ENCODE results near the gene SORCS3.
"Not testable (repeated sequence)": the region's sequence is repeated elsewhere in the genome, so short reads cannot be mapped to it uniquely, and the experiment has no call there.

The SORCS3 gene

DNA sequence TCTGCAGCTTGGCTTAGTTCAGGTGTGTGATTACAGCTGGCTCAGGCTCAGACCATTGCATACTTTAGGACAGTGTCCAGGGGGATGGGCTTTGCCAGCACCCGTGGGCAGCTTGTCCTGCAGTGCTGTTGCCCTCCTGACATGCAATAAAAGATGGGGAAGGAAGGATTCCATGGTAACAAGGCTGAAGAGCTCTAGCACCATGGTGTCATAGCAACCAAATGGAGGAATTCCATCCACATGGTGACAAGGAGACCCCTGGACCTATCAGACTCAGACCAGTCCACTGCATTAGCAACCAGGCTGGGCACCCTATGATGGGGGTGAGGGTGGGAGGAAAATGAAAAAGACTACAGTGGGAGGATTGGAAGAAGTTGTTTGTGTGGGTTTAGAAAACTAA lies 49.9 kb downstream of the SORCS3 start:
- Histone ChIP-seq H3K4me3 (ENCODE audit: low read length) (no peak overlapping the region), H3K79me2 (ENCODE audit: low read length) (no peaks in the 10 kb centered on the region), H4K20me1 (ENCODE audit: insufficient read depth, low read length) (no peaks in the 10 kb centered on the region), H3K36me3 (replicated peaks; ENCODE audit: insufficient read depth, low read length) (no peaks in the 10 kb centered on the region), H2AFZ (ENCODE audit: low read length) (no peak overlapping the region), H3K9me3 (replicated peaks; ENCODE audit: insufficient read depth, low read length) (no peaks in the 10 kb centered on the region), H3K27me3 (replicated peaks; ENCODE audit: insufficient read depth, low read length) (no peaks in the 10 kb centered on the region), H3K9me2 (replicated peaks; ENCODE audit: insufficient read depth, low read length) (no peaks in the 10 kb centered on the region), H3K4me2 (ENCODE audit: low read depth, low read length) (no peak overlapping the region), H3F3A (ENCODE audit: insufficient read depth, low read length) (no peaks in the 10 kb centered on the region), H3K4me1 (ENCODE audit: low read length) (no peaks in the 10 kb centered on the region), H3K27ac (ENCODE audit: low read length) (no peak overlapping the region), H3K9ac (ENCODE audit: low read length) (no peak overlapping the region)
- no peak for DNase-seq
- no peak for TF ChIP-seq EZH2 (optimal IDR thresholded peaks at IDR 0.05; ENCODE audit: low read depth, low read length)
- TF ChIP-seq EZH2phosphoT487 (IDR thresholded peaks at IDR 0.05; ENCODE audit: low read length) = no peak
- TF ChIP-seq CTCF (IDR thresholded peaks at IDR 0.05; ENCODE audit: low read length) = no peak

- Histone ChIP-seq H3K36me3 (replicated peaks; ENCODE audit: insufficient read depth, low read length) (no peaks in the 10 kb centered on the region), H3K9ac (ENCODE audit: low read length) (no peak overlapping the region), H3K9me3 (replicated peaks; ENCODE audit: insufficient read depth, low read length) (no peaks in the 10 kb centered on the region), H3F3A (ENCODE audit: insufficient read depth, low read length) (no peaks in the 10 kb centered on the region), H3K9me2 (replicated peaks; ENCODE audit: insufficient read depth, low read length) (no peaks in the 10 kb centered on the region), H4K20me1 (ENCODE audit: insufficient read depth, low read length) (no peaks in the 10 kb centered on the region), H2AFZ (ENCODE audit: low read length) (no peak overlapping the region), H3K4me1 (ENCODE audit: low read length) (no peaks in the 10 kb centered on the region), H3K27me3 (replicated peaks; ENCODE audit: insufficient read depth, low read length) (no peaks in the 10 kb centered on the region), H3K79me2 (ENCODE audit: low read length) (no peaks in the 10 kb centered on the region), H3K4me3 (ENCODE audit: low read length) (no peak overlapping the region), H3K27ac (ENCODE audit: low read length) (no peak overlapping the region), H3K4me2 (ENCODE audit: low read depth, low read length) (no peak overlapping the region)
- TF ChIP-seq EZH2phosphoT487 (IDR thresholded peaks at IDR 0.05; ENCODE audit: low read length) = no peak
- TF ChIP-seq EZH2 (optimal IDR thresholded peaks at IDR 0.05; ENCODE audit: low read depth, low read length) = no peak
- TF ChIP-seq CTCF (IDR thresholded peaks at IDR 0.05; ENCODE audit: low read length) = no peak
- no peak for DNase-seq
Observed at GRCh38 chr10:104694074-104694473, 53.0 kb downstream of the SORCS3 start.

DNA sequence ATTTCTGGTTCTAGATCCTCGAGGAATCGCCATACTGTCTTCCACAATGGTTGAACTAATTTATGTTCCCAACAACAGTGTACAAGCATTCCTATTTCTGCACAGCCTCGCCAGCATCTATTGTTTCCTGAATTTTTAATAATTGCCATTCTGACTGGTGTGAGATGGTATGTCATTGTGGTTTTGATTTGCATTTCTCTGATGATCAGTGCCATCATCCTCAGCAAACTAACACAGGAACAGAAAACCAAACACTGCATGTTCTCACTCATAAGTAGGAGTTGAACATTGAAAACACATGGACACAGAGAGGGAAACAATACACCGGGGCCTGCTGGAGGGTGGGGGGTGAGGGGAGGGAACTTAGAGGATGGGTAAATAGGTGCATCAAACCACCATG lies 62.2 kb downstream of the SORCS3 start:
- not testable (repeated sequence) for H3F3A ChIP-seq (ENCODE audit: insufficient read depth, low read length); H3K9me3 ChIP-seq (replicated peaks; ENCODE audit: insufficient read depth, low read length); H3K79me2 ChIP-seq (ENCODE audit: low read length); H4K20me1 ChIP-seq (ENCODE audit: insufficient read depth, low read length); H3K4me3 ChIP-seq (ENCODE audit: low read length); H3K9ac ChIP-seq (ENCODE audit: low read length); H3K27me3 ChIP-seq (replicated peaks; ENCODE audit: insufficient read depth, low read length); H2AFZ ChIP-seq (ENCODE audit: low read length); H3K27ac ChIP-seq (ENCODE audit: low read length); H3K36me3 ChIP-seq (replicated peaks; ENCODE audit: insufficient read depth, low read length); H3K9me2 ChIP-seq (replicated peaks; ENCODE audit: insufficient read depth, low read length); DNase-seq; H3K4me2 ChIP-seq (ENCODE audit: low read depth, low read length); H3K4me1 ChIP-seq (ENCODE audit: low read length)

DNA sequence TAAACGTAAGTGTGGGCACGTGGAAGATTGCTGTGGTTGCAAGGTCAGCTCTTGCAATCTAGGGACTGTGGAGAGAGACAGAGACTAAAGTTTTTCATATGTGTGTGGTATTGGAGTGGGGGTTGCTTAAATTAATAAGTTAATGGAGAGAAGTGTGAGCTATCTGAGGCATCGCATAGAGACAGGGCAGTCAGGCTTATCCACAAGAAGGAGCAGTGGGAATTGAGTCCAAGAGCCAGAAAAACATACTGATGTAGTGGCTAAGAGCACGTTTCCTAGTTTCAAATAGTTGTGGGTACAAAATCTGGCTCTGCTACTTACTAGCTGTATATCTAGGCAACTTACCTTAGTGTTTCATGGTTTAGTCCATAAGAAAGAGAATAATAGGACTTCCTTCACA lies 65.8 kb downstream of the SORCS3 start:
- H3F3A ChIP-seq (ENCODE audit: insufficient read depth, low read length) = no peaks in the 10 kb centered on the region
- no peaks in the 10 kb centered on the region for H3K9me2 ChIP-seq (replicated peaks; ENCODE audit: insufficient read depth, low read length)
- H3K4me1 ChIP-seq (ENCODE audit: low read length) = no peaks in the 10 kb centered on the region
- DNase-seq = no peak
- TF ChIP-seq CTCF (IDR thresholded peaks at IDR 0.05; ENCODE audit: low read length) (no peak), EZH2phosphoT487 (IDR thresholded peaks at IDR 0.05; ENCODE audit: low read length) (no peak), EZH2 (optimal IDR thresholded peaks at IDR 0.05; ENCODE audit: low read depth, low read length) (no peak)
- H3K36me3 ChIP-seq (replicated peaks; ENCODE audit: insufficient read depth, low read length) = no peaks in the 10 kb centered on the region
- H3K9ac ChIP-seq (ENCODE audit: low read length) = no peak overlapping the region
- H4K20me1 ChIP-seq (ENCODE audit: insufficient read depth, low read length) = no peaks in the 10 kb centered on the region
- H3K9me3 ChIP-seq (replicated peaks; ENCODE audit: insufficient read depth, low read length) = no peaks in the 10 kb centered on the region
- no peaks in the 10 kb centered on the region for H3K79me2 ChIP-seq (ENCODE audit: low read length)
- H3K4me2 ChIP-seq (ENCODE audit: low read depth, low read length) = no peak overlapping the region
- no peaks in the 10 kb centered on the region for H3K27me3 ChIP-seq (replicated peaks; ENCODE audit: insufficient read depth, low read length)
- no peak overlapping the region for H3K27ac ChIP-seq (ENCODE audit: low read length)
- H3K4me3 ChIP-seq (ENCODE audit: low read length) = no peak overlapping the region
- H2AFZ ChIP-seq (ENCODE audit: low read length) = no peak overlapping the region

Data from MM.1S (cell line).